Neural cell (in vitro differentiated cells): ENCODE results near the gene OBSCN. TPM values are rescaled to one million over a fixed set of nuclear protein-coding genes. Genes with fewer than 3 reads are reported as not detected.

Experiments used
- H2AFZ ChIP-seq: fragments of 200-600, 300-800 bp; sonication (generic), shearing (Covaris generic); 2 replicates; pipeline ENCODE4 v1.6.0; 2014; ENCODE audit warnings: low read depth, mild to moderate bottlenecking, antibody characterized with exemption, low read length, moderate library complexity
- H3F3A ChIP-seq: fragments of 200-600 bp; shearing (Covaris generic); 2 replicates; pipeline ENCODE4 v1.6.1; 2016; ENCODE audit warnings: mild to moderate bottlenecking, moderate library complexity, mixed read lengths, antibody characterized with exemption, low read length; ENCODE audit not compliant: insufficient read depth, poor library complexity, severe bottlenecking
- H3K27ac ChIP-seq: fragments of 200-600, 300-800 bp; sonication (generic), shearing (Covaris generic); 2 replicates; pipeline ENCODE4 v1.5.1; 2014; ENCODE audit warnings: mild to moderate bottlenecking, low read length, moderate library complexity
- H3K27me3 ChIP-seq: fragments of 300-800, 200-600 bp; sonication (generic), shearing (Covaris generic); 2 replicates; pipeline ENCODE4 v1.6.0; 2014; ENCODE audit warnings: mild to moderate bottlenecking, low read depth, low read length, moderate library complexity; ENCODE audit not compliant: insufficient read depth
- H3K36me3 ChIP-seq: fragments of 300-800, 200-600 bp; sonication (generic), shearing (Covaris generic); 2 replicates; pipeline ENCODE4 v1.5.1; 2014; ENCODE audit warnings: mild to moderate bottlenecking, antibody characterized with exemption, low read length, moderate library complexity; ENCODE audit not compliant: insufficient read depth
- H3K4me2 ChIP-seq: fragments of 300-800, 200-600 bp; sonication (generic), shearing (Covaris generic); 2 replicates; pipeline ENCODE4 v1.6.0; 2014; ENCODE audit warnings: mild to moderate bottlenecking, low read length
- H3K4me3 ChIP-seq: fragments of 300-800, 200-600 bp; sonication (generic), shearing (Covaris generic); 2 replicates; pipeline ENCODE4 v1.5.1; 2014; ENCODE audit warnings: mild to moderate bottlenecking, low read length, moderate library complexity
- H3K79me2 ChIP-seq: fragments of 200-600 bp; shearing (Covaris generic); replicated peaks from 2 replicates; pipeline ENCODE4 v1.6.0; 2014; ENCODE audit warnings: mild to moderate bottlenecking, low read length, moderate library complexity; ENCODE audit not compliant: insufficient read depth
- H3K9ac ChIP-seq: fragments of 300-800, 200-600 bp; sonication (generic), shearing (Covaris generic); 2 replicates; pipeline ENCODE4 v1.6.1; 2016; ENCODE audit warnings: mild to moderate bottlenecking, low read length, mixed read lengths
- H3K9me2 ChIP-seq: fragments of 200-600 bp; shearing (Covaris generic); 2 replicates; pipeline ENCODE4 v1.6.1; 2016; ENCODE audit warnings: mild to moderate bottlenecking, low read length, mixed read lengths; ENCODE audit not compliant: insufficient read depth
- H3K9me3 ChIP-seq: fragments of 200-600, 300-800 bp; sonication (generic), shearing (Covaris generic); 2 replicates; pipeline ENCODE4 v1.6.1; 2016; ENCODE audit warnings: mild to moderate bottlenecking, mixed run types, low read length, moderate library complexity, mixed read lengths
- H4K20me1 ChIP-seq: fragments of 200-600 bp; shearing (Covaris generic); 2 replicates; pipeline ENCODE4 v1.6.1; 2016; ENCODE audit warnings: mild to moderate bottlenecking, mixed run types; ENCODE audit not compliant: insufficient read depth
- EP300 ChIP-seq: fragments of 450-650 bp; conservative IDR thresholded peaks from 2 replicates; pipeline ENCODE4 v1.6.1; 2014; ENCODE audit warnings: antibody characterized with exemption, mild to moderate bottlenecking, moderate library complexity; ENCODE audit not compliant: poor library complexity, severe bottlenecking
- EZH2 ChIP-seq: fragments of 200-600, 300-800 bp; shearing (Covaris generic), sonication (generic); IDR thresholded peaks from 2 replicates; pipeline ENCODE4 v1.6.1; 2014; ENCODE audit warnings: antibody characterized with exemption, low read length, borderline replicate concordance, mild to moderate bottlenecking; ENCODE audit not compliant: insufficient read depth, poor library complexity, severe bottlenecking
- MXI1 ChIP-seq: fragments of 450-650 bp; conservative IDR thresholded peaks from 2 replicates; pipeline ENCODE4 v1.6.1; 2014; ENCODE audit warnings: antibody characterized with exemption, mild to moderate bottlenecking; ENCODE audit not compliant: poor library complexity, severe bottlenecking
- POLR2AphosphoS5 ChIP-seq: IDR thresholded peaks from 2 replicates; pipeline ENCODE4 v1.6.1; 2012
- RAD21 ChIP-seq: fragments of 450-650 bp; conservative IDR thresholded peaks from 2 replicates; pipeline ENCODE4 v1.6.1; 2014; ENCODE audit warnings: antibody characterized with exemption, mild to moderate bottlenecking, moderate library complexity
- REST ChIP-seq: IDR thresholded peaks from 2 replicates; pipeline ENCODE4 v1.6.1; 2012; ENCODE audit warnings: borderline replicate concordance
- SMC3 ChIP-seq: fragments of 450-650 bp; conservative IDR thresholded peaks from 2 replicates; pipeline ENCODE4 v1.6.1; 2014; ENCODE audit warnings: antibody characterized with exemption, mild to moderate bottlenecking, moderate library complexity; ENCODE audit not compliant: poor library complexity
- TAF1 ChIP-seq: IDR thresholded peaks from 2 replicates; pipeline ENCODE4 v1.6.1; 2012; ENCODE audit warnings: low read depth
- polyA plus RNA-seq: library from polyadenylated mRNA; depleted of rRNA; stranded (reverse); fragments of >200 nt; gene quantifications from 2 replicates; pipeline ENCODE4 v1.2.3, GENCODE V29; 2014
- TF ChIP-seq, protein P1 (sequence below): fragments of 450-650 bp; IDR thresholded peaks from 2 replicates; pipeline ENCODE4 v1.5.1; 2014; ENCODE audit warnings: antibody characterized with exemption, mild to moderate bottlenecking, moderate library complexity; ENCODE audit not compliant: poor library complexity, severe bottlenecking

Gene OBSCN
- polyA plus RNA-seq, 1 donor from 2014 or later, result 7.2 TPM

GRCh38 chr1:228308628-228309325 is 100.9 kb downstream of the OBSCN start:
- Histone ChIP-seq H3K9ac (no peak overlapping the region), H3K27me3 (no peaks in the 10 kb centered on the region), H3K27ac (no peak overlapping the region), H3K9me2 (no peaks in the 10 kb centered on the region), H3K4me2 (no peak overlapping the region), H4K20me1 (no peaks in the 10 kb centered on the region), H3K4me3 (no peak overlapping the region), H3K79me2 (no peaks in the 10 kb centered on the region), H3K9me3 (peaks cover 3% of the 10 kb centered on the region), H2AFZ (no peak overlapping the region), H3F3A (no peaks in the 10 kb centered on the region), H3K36me3 (peaks cover 2% of the 10 kb centered on the region)
- TF ChIP-seq RAD21 (no peak), TAF1 (no peak), EZH2 (no peak), POLR2AphosphoS5 (no peak), REST (no peak), EP300 (no peak), MXI1 (no peak)
- TF ChIP-seq, protein P1, sequence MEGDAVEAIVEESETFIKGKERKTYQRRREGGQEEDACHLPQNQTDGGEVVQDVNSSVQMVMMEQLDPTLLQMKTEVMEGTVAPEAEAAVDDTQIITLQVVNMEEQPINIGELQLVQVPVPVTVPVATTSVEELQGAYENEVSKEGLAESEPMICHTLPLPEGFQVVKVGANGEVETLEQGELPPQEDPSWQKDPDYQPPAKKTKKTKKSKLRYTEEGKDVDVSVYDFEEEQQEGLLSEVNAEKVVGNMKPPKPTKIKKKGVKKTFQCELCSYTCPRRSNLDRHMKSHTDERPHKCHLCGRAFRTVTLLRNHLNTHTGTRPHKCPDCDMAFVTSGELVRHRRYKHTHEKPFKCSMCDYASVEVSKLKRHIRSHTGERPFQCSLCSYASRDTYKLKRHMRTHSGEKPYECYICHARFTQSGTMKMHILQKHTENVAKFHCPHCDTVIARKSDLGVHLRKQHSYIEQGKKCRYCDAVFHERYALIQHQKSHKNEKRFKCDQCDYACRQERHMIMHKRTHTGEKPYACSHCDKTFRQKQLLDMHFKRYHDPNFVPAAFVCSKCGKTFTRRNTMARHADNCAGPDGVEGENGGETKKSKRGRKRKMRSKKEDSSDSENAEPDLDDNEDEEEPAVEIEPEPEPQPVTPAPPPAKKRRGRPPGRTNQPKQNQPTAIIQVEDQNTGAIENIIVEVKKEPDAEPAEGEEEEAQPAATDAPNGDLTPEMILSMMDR, result no peak

GRCh38 chr1:228309326-228310067 is 101.7 kb downstream of the OBSCN start:
- Histone ChIP-seq H3K9ac (no peak overlapping the region), H3K36me3 (no peaks in the 10 kb centered on the region), H3K9me3 (peaks cover 3% of the 10 kb centered on the region), H4K20me1 (no peaks in the 10 kb centered on the region), H3K4me2 (no peak overlapping the region), H3K27ac (no peak overlapping the region), H3K4me3 (no peak overlapping the region), H2AFZ (no peak overlapping the region), H3K9me2 (no peaks in the 10 kb centered on the region), H3K79me2 (no peaks in the 10 kb centered on the region), H3K27me3 (no peaks in the 10 kb centered on the region), H3F3A (no peaks in the 10 kb centered on the region)
- no peak for TF ChIP-seq TAF1
- TF ChIP-seq SMC3, result no peak
- TF ChIP-seq MXI1, result no peak
- TF ChIP-seq POLR2AphosphoS5, result no peak
- TF ChIP-seq RAD21, result no peak
- TF ChIP-seq REST, result no peak
- no peak for TF ChIP-seq EZH2
- TF ChIP-seq EP300, result no peak
